Measurements from ENCODE around the gene RAP1GAP.
"Not testable (repeated sequence)": the region's sequence is repeated elsewhere in the genome, so short reads cannot be mapped to it uniquely, and the experiment has no call there.

Gene RAP1GAP

GRCh38 chr1:21644348-21644747 lies 24.8 kb downstream of the RAP1GAP start:
- no peak for DNase-seq (ENCODE audit: low spot score)

GRCh38 chr1:21643624-21644023 lies 25.5 kb downstream of the RAP1GAP start:
- DNase-seq (ENCODE audit: low spot score) = no peak

DNA sequence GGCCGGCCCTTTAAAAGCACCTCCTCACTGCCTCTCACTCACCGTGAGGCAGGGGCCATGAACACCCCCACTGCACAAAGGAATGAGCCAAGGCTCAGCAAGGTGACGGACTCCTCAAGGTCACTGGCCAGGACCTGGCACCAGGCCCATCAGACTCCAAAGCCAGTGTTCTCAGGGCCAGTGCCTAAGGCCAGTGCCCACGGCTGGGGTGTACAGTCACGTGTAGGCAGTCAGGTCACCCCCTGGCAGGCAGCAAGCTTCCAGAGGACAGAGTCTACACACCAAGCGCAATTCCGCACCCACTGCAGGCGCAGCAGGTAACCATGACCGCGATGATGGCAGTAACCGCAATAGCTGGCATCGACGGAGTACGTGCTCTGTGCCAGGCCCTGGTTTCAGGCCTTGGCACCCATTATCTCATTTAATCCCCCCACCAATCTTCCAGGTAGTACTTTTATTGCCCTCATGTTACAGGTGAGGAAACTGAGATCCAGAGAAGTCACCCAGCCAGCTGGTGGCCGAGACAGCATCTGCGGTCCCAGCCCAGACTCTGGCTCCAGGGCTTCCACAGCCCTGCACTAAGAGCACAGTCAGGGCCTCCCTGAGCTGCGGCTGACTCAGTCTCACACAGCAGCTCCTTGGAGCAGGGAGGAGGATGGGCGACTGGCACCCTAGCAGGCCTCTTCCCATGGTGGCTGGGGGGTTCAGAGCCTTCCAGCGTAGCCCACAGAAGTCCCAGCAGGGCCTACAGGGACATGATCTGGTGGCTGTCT lies 27.0 kb downstream of the RAP1GAP start:
- DNase-seq (ENCODE audit: low spot score) = no peak

DNA sequence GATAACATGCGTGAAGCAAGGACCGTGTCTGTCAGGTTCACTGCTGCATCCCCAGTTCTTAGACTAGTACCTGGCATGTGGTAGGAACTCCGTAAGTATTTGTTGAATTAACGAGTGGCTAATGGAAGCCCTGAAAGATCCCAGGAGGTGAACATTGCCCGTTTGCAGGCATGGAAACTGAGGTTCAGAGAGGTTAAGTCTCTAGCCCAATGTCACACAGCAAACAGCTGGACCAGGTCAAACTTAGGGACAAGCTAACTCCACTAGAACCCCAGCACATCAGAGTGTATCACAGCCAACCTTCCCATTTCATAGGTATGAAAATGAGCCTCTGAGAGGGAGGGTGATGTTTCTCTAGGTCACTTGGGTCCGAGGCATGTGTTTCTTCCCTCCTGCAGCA lies 27.6 kb downstream of the RAP1GAP start:
- DNase-seq (ENCODE audit: low spot score) = no peak

- DNase-seq (ENCODE audit: low spot score) = no peak
Measured at GRCh38 chr1:21641076-21641475, 28.1 kb downstream of the RAP1GAP start.

- no peak for DNase-seq (ENCODE audit: low spot score)
Measured at GRCh38 chr1:21640653-21641052, 28.5 kb downstream of the RAP1GAP start.

GRCh38 chr1:21639594-21640041 lies 29.5 kb downstream of the RAP1GAP start:
- no peak for DNase-seq (ENCODE audit: low spot score)

DNA sequence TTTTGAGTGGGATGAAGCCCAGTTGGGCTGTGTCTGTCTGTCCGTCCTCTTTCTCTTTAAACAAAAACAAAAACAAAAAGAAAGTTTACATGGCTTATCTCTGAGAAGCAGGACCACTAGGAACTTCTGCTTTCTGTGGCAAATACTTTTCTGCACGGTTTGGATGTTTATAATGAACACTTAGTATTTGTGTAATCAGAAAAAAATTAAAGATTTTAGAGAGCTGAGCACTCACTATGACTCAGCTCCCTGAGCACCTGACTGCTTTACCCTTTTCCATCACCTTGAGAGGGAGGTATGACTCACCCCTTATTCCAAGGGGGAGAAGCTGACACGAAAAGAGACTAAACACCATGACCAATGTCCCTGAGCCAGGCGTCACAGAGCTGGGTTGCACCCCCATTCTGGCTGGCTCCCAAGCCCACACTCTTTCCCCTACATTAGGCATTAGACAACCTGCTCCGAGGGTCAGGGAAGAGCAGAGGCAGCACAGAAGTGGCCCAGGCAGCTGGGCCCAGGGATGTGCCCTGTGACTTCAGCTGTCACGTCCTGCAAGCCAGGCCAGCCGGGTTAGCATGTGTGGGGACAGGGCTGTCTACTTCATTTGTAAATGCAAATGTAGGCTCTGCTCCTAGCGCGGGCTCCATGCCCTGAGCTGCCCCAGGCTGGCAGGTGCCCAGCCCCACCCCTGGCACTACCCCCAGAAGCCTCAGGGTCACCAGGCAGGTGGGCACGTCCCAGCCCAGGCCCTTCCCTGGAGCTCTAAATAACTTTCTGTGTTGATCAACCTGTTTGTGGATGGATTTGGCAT lies 30.4 kb downstream of the RAP1GAP start:
- no peak for DNase-seq (ENCODE audit: low spot score)

DNA sequence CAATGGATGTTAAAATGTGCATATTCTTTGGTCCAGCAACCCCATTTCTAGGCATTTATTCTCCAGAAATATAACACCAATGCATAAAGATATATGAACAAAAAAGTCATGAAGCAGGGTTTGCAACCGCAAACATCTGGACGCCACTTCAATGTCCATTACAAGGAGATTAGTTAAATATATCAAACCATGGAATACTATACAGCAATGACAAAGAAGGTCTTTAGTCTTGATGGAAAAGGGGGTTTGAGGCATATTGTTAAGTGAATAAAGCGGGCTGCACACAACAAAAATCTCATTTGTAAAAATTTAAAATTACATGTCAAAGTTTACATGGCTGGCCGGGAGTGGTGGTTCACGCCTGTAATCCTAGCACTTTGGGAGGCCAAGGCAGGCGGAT lies 31.6 kb downstream of the RAP1GAP start:
- DNase-seq (ENCODE audit: low spot score) = no peak

- DNase-seq (ENCODE audit: low spot score) = no peak
Measured at GRCh38 chr1:21636029-21636428, 33.1 kb downstream of the RAP1GAP start.

DNA sequence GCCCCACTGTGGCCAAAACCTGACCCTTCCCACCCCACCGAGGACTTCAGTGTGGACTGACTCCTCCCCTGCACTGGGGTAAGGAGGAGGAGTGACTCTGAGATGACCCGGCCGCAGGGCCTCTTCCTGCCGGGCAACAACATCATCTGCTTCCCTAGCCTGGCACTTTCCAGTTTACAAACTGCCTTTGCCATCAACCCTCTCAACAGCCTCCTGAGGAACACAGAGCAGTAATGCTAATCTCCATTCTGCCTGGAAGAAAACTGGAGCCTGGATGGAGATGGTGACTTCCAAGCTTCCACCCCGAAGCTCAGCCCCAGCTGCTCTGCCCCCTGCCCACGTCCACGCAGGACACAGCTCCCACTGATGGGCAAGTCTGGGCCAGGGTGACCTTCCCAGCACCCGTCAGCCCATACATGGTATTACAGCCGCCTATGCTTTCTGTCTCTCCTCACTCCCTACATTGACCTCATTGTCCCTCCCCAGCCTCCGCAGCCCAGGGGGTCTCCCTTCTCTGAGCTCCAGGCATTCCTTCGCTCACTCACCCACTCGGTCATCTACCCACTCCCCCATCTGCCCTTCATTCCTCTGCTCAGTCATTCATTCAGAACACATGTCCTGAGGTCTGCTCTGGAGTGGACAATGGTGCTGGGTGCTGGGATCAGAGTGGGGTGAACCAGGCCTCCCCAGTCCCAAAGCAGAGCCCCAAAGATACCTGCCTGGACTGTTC lies 34.2 kb downstream of the RAP1GAP start:
- no peak for DNase-seq (ENCODE audit: low spot score)

- no peak for DNase-seq (ENCODE audit: low spot score)
Measured at GRCh38 chr1:21633992-21634805, 35.0 kb downstream of the RAP1GAP start.

DNA sequence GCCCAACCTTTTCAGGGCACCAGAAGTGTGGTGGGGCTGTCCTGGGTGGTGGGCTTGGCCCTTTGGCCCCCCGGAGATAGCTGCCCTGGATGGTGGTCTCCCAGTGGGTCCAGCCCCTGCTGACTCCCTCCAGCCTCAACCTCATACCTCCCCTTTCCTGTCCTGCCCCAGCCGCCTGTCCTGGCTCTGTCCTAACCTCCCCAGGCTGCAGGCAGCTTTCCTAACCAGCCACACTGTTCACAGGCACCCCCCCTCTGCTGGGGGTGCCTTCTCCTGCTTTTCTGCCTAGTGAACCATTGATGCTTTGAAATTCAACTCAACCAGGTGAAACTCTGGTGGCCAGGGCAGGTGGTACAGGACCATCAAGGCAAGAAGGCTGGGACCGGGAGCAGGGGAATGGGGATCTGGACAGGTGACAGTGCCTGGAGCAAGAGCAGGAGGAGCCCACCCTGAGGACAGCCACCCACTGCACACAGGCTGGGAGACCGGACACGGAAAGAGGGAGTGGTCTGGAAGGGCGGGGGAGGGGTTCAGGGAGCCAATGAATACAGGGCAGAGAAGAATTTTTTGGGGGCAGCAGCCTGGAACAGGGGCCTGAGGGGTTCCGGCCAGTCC lies 35.9 kb downstream of the RAP1GAP start:
- no peak for DNase-seq (ENCODE audit: low spot score)

- no peak for DNase-seq (ENCODE audit: low spot score)
Measured at GRCh38 chr1:21631944-21632887, 36.9 kb downstream of the RAP1GAP start.

DNA sequence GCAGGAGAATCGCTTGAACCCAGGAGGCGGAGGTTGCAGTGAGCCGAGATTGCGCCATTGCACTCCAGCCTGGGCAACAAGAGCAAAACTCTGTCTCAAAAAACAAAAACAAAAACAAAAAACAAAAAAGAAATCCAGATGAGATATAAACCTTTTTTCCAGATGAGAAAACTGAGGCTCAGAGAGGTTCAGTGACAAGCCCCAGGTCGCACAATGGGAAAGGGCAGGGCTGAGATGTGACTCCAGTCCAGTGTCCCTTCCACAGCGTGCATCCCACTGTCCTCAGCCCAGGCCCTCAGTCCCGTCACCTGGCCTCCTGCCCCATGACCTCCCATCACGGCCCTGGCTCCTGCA lies 37.6 kb downstream of the RAP1GAP start:
- not testable (repeated sequence) for DNase-seq (ENCODE audit: low spot score)

DNA sequence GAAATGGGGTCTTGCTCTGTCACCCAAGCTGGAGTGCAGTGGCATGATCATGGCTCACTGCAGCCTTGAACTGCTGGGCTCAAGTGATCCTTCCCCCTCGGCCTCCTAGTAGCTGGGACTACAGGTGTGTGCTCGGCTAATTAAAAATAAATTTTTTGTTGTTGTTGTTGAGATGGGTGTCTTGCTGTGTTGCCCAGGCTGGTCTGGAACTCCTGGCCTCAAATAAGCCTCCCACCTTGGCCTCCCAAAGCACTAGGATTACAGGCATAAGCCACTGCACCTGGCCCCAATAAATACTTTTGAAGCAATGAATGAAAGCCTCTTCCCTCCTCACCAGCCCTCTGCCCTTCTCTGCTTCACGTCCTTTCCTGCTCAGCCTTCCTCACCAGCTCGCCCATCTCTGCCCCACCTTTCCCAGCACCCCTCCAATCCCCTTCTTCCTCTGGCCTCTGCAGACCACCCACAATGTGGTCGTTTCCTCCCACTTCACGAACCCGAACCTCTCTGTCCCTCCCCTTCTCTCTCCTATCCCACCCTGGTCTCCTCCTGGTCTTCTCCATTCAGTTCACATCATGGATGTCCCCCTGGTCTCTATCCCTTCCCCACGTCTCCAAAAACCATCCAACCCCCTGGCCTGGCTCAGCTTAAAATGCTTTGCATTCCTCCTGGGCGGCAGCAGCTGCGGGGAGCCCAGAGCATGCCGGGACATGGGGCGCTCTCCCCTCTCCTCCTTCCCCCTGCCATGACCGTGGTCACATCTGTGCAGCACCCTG lies 38.4 kb downstream of the RAP1GAP start:
- no peak for DNase-seq (ENCODE audit: low spot score)

GRCh38 chr1:21629971-21630370 lies 39.2 kb downstream of the RAP1GAP start:
- DNase-seq (ENCODE audit: low spot score) = no peak

- DNase-seq (ENCODE audit: low spot score) = no peak
Measured at GRCh38 chr1:21628798-21629393, 40.3 kb downstream of the RAP1GAP start.

DNA sequence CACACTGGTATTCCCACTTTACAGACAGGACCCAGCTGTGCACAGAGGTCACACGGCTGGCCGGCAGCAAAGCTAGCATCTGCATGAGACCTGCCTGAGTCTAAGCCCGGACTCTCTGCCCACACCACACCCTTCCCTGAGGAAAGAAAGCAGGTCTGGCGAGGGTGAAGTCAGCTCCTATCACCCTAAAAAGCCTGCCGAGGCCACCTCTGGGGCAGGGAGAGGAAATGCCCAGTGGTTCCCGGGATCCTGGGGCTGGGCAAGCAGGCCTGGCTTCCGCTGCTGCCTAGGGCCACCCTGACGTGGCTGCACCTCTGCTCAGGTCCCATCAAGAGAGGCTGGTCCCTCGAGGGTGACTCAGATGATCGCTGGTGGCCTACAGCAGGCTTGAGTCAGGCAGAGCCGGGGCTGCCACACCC lies 42.2 kb downstream of the RAP1GAP start:
- no peak for DNase-seq (ENCODE audit: low spot score)
